Breast epithelium (tissue), 4 donors: Measurements from ENCODE around the gene MYO5A. TPM values are rescaled to one million over a fixed set of nuclear protein-coding genes. Genes with fewer than 3 reads are reported as not detected.
"Not testable (repeated sequence)": the region's sequence is repeated elsewhere in the genome, so short reads cannot be mapped to it uniquely, and the experiment has no call there.

Experiments used
- DNase-seq, 2 donors: peaks; one replicate each; pipeline ENCODE4 v3.0.0-alpha.2; 2019; ENCODE audit warnings: low spot score in 2 of 2
- H3K27ac ChIP-seq, 2 donors: fragments of 200-600 bp; sonication (generic) in 1 of 2; one replicate each; pipeline ENCODE4 v1.5.1; 2016 to 2019; ENCODE audit warnings: mild to moderate bottlenecking in 1 of 2
- H3K27me3 ChIP-seq, 2 donors: fragments of 200-600 bp; sonication (generic) in 1 of 2; one replicate each; pipeline versions ENCODE4 v1.5.1 to v1.6.0; 2017 to 2019; ENCODE audit warnings: control low read depth in 1 of 2, mild to moderate bottlenecking in 1 of 2
- H3K36me3 ChIP-seq: fragments of 200-600 bp; one replicate; pipeline ENCODE4 v1.5.1; 2019
- H3K4me1 ChIP-seq, 2 donors: fragments of 200-600 bp; sonication (generic); one replicate each; pipeline ENCODE4 v1.5.1; 2016 to 2019; ENCODE audit warnings: control low read depth in 1 of 2
- H3K4me3 ChIP-seq, 3 donors: fragments of 200-600 bp; sonication (generic); 1 replicate in 2 of 3; 2 replicates in 1 of 3; pipeline ENCODE4 v1.5.1; 2016 to 2019; ENCODE audit warnings: mild to moderate bottlenecking in 3 of 3, moderate library complexity in 2 of 3
- H3K9me3 ChIP-seq, 2 donors: fragments of 200-600 bp; sonication (generic) in 1 of 2; one replicate each; pipeline ENCODE4 v1.5.1; 2016 to 2019; ENCODE audit warnings: control low read depth in 1 of 2
- CTCF ChIP-seq, 3 donors: fragments of 450-650 bp; IDR thresholded peaks; one replicate each; pipeline ENCODE4 v1.5.1; 2016 to 2017; ENCODE audit warnings: antibody characterized with exemption in 3 of 3, mild to moderate bottlenecking in 3 of 3, moderate library complexity in 3 of 3
- POLR2A ChIP-seq: fragments of 450-650 bp; IDR thresholded peaks from one replicate; pipeline ENCODE4 v1.6.1; 2016; ENCODE audit warnings: antibody characterized with exemption, mild to moderate bottlenecking, moderate library complexity
- POLR2AphosphoS5 ChIP-seq, 3 donors: sonication (generic); formaldehyde crosslinking; IDR thresholded peaks; one replicate each; pipeline ENCODE4 v1.6.1; 2017; ENCODE audit warnings: antibody characterized with exemption in 3 of 3
- intact Hi-C: fragments of 100-400 bp; cut with DNase I; formaldehyde crosslinking; loops from one replicate; pipeline ENCODE4 v1.15.1; 2023; ENCODE audit warnings: low total_unique reads
- total RNA-seq, 3 donors: library from RNA; depleted of rRNA; stranded (reverse); fragments of >200 nt; gene quantifications; one replicate each; pipeline ENCODE4 v1.1.0, GENCODE V29; 2016

MYO5A gene
- total RNA-seq, 3 donors from 2014 or later: 34.1 to 77.4 (median 34.4) TPM

GRCh38 chr15:52495125-52495524 lies 33.6 kb downstream of the MYO5A start:
- Histone ChIP-seq H3K4me3 (no peak overlapping the region), H3K9me3 (no peaks in the 10 kb centered on the region), H3K27me3 (no peaks in the 10 kb centered on the region), H3K27ac (no peak overlapping the region), H3K36me3 (no peaks in the 10 kb centered on the region), H3K4me1 (no peaks in the 10 kb centered on the region)
- no peak for TF ChIP-seq POLR2A
- TF ChIP-seq POLR2AphosphoS5 (IDR thresholded peaks at IDR 0.05): no peak
- TF ChIP-seq CTCF (IDR thresholded peaks at IDR 0.05): no peak
- intact Hi-C loops: no loop called here
- DNase-seq: no peak

GRCh38 chr15:52493968-52494367 lies 34.7 kb downstream of the MYO5A start:
- H3K27ac ChIP-seq: no peak overlapping the region
- no peaks in the 10 kb centered on the region for H3K27me3 ChIP-seq
- no peak overlapping the region for H3K4me3 ChIP-seq
- intact Hi-C loops: no loop called here
- no peaks in the 10 kb centered on the region for H3K36me3 ChIP-seq
- H3K4me1 ChIP-seq: no peaks in the 10 kb centered on the region
- DNase-seq: no peak
- no peak for TF ChIP-seq POLR2A
- no peak for TF ChIP-seq CTCF (IDR thresholded peaks at IDR 0.05)
- no peak for TF ChIP-seq POLR2AphosphoS5 (IDR thresholded peaks at IDR 0.05)
- H3K9me3 ChIP-seq: no peaks in the 10 kb centered on the region

GRCh38 chr15:52492132-52492531 lies 36.5 kb downstream of the MYO5A start:
- Histone ChIP-seq H3K9me3 (no peaks in the 10 kb centered on the region), H3K27ac (no peak overlapping the region), H3K36me3 (no peaks in the 10 kb centered on the region), H3K4me1 (no peaks in the 10 kb centered on the region), H3K4me3 (no peak overlapping the region), H3K27me3 (no peaks in the 10 kb centered on the region)
- TF ChIP-seq POLR2AphosphoS5 (IDR thresholded peaks at IDR 0.05): no peak
- no peak for TF ChIP-seq CTCF (IDR thresholded peaks at IDR 0.05)
- TF ChIP-seq POLR2A: no peak
- no peak for DNase-seq
- intact Hi-C loops: no loop called here

- Histone ChIP-seq H3K4me3 (no peak overlapping the region), H3K27me3 (no peaks in the 10 kb centered on the region), H3K4me1 (no peaks in the 10 kb centered on the region), H3K9me3 (no peaks in the 10 kb centered on the region), H3K27ac (no peak overlapping the region), H3K36me3 (no peaks in the 10 kb centered on the region)
- no peak for DNase-seq
- TF ChIP-seq POLR2A: no peak
- TF ChIP-seq CTCF (IDR thresholded peaks at IDR 0.05): no peak
- TF ChIP-seq POLR2AphosphoS5 (IDR thresholded peaks at IDR 0.05): no peak
- intact Hi-C loops: no loop called here
Observed at GRCh38 chr15:52491472-52491871, 37.2 kb downstream of the MYO5A start.

- intact Hi-C loops, DNase-seq, H3K4me1 ChIP-seq, H3K9me3 ChIP-seq, H3K27me3 ChIP-seq, H3K36me3 ChIP-seq, H3K4me3 ChIP-seq, H3K27ac ChIP-seq: not testable (repeated sequence)
Observed at GRCh38 chr15:52489430-52489829, 39.2 kb downstream of the MYO5A start.

GRCh38 chr15:52488830-52489229 lies 39.9 kb downstream of the MYO5A start:
- H3K36me3 ChIP-seq: no peaks in the 10 kb centered on the region
- H3K4me3 ChIP-seq: no peak overlapping the region
- DNase-seq: no peak
- H3K27me3 ChIP-seq: no peaks in the 10 kb centered on the region
- TF ChIP-seq POLR2AphosphoS5 (IDR thresholded peaks at IDR 0.05): no peak
- no peak for TF ChIP-seq CTCF (IDR thresholded peaks at IDR 0.05)
- TF ChIP-seq POLR2A: no peak
- intact Hi-C loops: no loop called here
- H3K9me3 ChIP-seq: no peaks in the 10 kb centered on the region
- H3K27ac ChIP-seq: no peak overlapping the region
- peaks cover 0 to 3% of the 10 kb centered on the region in 2 donors for H3K4me1 ChIP-seq
